ENCODE results near the gene ERBB2. TPM values are rescaled to one million over a fixed set of nuclear protein-coding genes. Genes with fewer than 3 reads are reported as not detected.

ERBB2 gene
- total RNA-seq, 6 donors from 2014 or later = 88.6 to 126 (median 112) TPM

- ATAC-seq (ENCODE audit: low FRiP score in 2 of 2) (no peak), DNase-seq (peak in 1 of 2 donors; percentile 32)
- peaks cover 16 to 28% (median 18%) of the 10 kb centered on the region in 4 donors for H3K4me1 ChIP-seq
- WGBS, 2 donors = 33 to 45% methylated on average over 16 to 21 of the region's 21 CpGs
- H3K4me3 ChIP-seq = peak overlapping the region; percentile 41 to 82 (median 66)
- H3K27me3 ChIP-seq = no peaks in the 10 kb centered on the region
- no peaks in the 10 kb centered on the region for H3K9me3 ChIP-seq
- TF ChIP-seq POLR2AphosphoS5 (IDR thresholded peaks at IDR 0.05) = no peak
- TF ChIP-seq EP300 (IDR thresholded peaks at IDR 0.05) = no peak
- no peak for TF ChIP-seq CTCF (IDR thresholded peaks at IDR 0.05)
- no peak for TF ChIP-seq POLR2A (IDR thresholded peaks at IDR 0.05)
- no peaks in the 10 kb centered on the region for H3K36me3 ChIP-seq
- H3K27ac ChIP-seq = peak overlapping the region; percentile 95 to 99 (median 98)
Measured at GRCh38 chr17:39754958-39755553, 55.2 kb downstream of the ERBB2 start.

GRCh38 chr17:39755554-39756379 lies 55.9 kb downstream of the ERBB2 start:
- TF ChIP-seq EP300 (IDR thresholded peaks at IDR 0.05) (no peak), POLR2AphosphoS5 (IDR thresholded peaks at IDR 0.05) (no peak), CTCF (IDR thresholded peaks at IDR 0.05) (no peak), POLR2A (IDR thresholded peaks at IDR 0.05) (no peak)
- ATAC-seq (ENCODE audit: low FRiP score in 2 of 2) (no peak), DNase-seq (peak in 1 of 2 donors; percentile 19)
- WGBS, 2 donors = 58% methylated on average over 12 to 18 of the region's 18 CpGs
- peaks cover 16 to 28% (median 18%) of the 10 kb centered on the region in 4 donors for H3K4me1 ChIP-seq
- no peaks in the 10 kb centered on the region for H3K36me3 ChIP-seq
- no peaks in the 10 kb centered on the region for H3K27me3 ChIP-seq
- H3K9me3 ChIP-seq = no peaks in the 10 kb centered on the region
- no peak overlapping the region for H3K4me3 ChIP-seq
- peak overlapping the region; percentile 95 to 99 (median 98) for H3K27ac ChIP-seq

DNA sequence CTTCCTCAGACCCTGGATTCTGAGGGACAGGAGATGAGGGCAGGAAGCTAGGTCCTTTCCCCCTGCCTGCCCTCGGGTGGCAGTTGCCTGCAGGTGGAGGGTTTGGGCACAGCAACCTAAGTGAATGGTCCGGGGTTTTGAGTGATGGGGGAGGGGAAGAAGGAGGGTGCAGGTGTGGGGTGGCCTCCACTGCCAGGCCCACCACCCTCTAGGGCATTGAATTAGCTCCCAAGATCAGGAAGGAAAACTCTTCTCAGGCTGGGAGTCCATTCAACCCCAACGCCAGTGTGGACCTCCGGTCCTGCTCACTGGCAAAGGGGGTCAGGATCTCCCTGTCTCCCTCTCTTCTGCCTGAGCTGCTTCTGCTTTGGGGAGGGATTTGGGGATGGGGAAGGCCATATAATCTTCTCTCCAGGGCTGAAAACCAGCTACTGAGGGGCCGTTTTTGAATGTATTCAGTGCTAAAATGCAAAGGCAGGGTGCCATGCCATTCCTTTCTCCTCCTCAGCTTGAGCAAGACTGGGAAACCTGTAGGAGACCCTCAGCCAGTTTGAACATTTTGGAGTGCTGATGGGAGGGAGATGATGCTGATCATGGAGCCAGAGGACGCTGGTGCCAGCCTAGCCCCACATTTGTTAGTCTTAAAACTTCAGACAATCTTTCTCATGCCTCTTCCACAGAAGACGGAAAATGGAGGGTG lies 56.7 kb downstream of the ERBB2 start:
- H3K27ac ChIP-seq = peak overlapping the region; percentile 21 to 99 (median 98)
- DNase-seq = peak in 1 of 2 donors; percentile 15
- 77% methylated on average over 7 of the region's 7 CpGs for WGBS, 2 donors

DNA sequence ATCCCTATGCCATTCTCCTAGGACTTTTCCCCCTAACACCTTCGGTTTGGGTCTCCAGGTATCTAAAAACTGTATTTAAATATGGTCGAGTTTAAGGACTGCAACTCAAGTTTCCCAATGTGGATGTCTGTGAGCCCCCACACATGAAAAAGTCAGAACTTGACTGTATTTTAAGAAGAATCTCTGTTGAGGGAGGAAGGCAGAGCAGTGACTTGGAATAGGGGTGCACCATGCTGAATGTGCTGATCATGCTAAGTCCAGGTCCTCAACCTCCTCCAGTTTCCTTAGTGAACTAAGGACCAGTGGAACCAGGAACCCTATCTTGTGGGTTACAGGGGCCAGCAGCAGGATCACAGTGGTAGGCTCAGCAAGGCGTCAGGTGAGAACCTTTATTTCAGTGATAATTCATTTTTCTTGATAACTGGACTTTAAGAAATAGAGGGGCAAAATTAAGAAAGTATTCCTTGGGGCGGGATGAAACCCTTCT lies 57.4 kb downstream of the ERBB2 start:
- ATAC-seq (ENCODE audit: low FRiP score in 2 of 2) (no peak), DNase-seq (no peak)
- H3K4me1 ChIP-seq = peaks cover 16 to 28% (median 18%) of the 10 kb centered on the region in 4 donors
- whole genome bisulfite sequencing, 2 donors = 88% methylated on average over 4 of the region's 4 CpGs
- H3K27me3 ChIP-seq = no peaks in the 10 kb centered on the region
- no peak overlapping the region for H3K27ac ChIP-seq
- no peaks in the 10 kb centered on the region for H3K36me3 ChIP-seq
- H3K4me3 ChIP-seq = no peak overlapping the region
- no peaks in the 10 kb centered on the region for H3K9me3 ChIP-seq
- no peak for TF ChIP-seq POLR2A (IDR thresholded peaks at IDR 0.05)
- TF ChIP-seq CTCF (IDR thresholded peaks at IDR 0.05) = no peak
- TF ChIP-seq POLR2AphosphoS5 (IDR thresholded peaks at IDR 0.05) = no peak
- TF ChIP-seq EP300 (IDR thresholded peaks at IDR 0.05) = no peak

More for the DNA sequence above, 56.7 kb downstream of the ERBB2 start:
- Histone ChIP-seq H3K27me3 (no peaks in the 10 kb centered on the region), H3K4me1 (peaks cover 16 to 28% (median 18%) of the 10 kb centered on the region in 4 donors), H3K36me3 (no peaks in the 10 kb centered on the region), H3K4me3 (no peak overlapping the region), H3K9me3 (no peaks in the 10 kb centered on the region)
- no peak for TF ChIP-seq CTCF (IDR thresholded peaks at IDR 0.05)
- TF ChIP-seq POLR2A (IDR thresholded peaks at IDR 0.05) = no peak
- TF ChIP-seq POLR2AphosphoS5 (IDR thresholded peaks at IDR 0.05) = no peak
- TF ChIP-seq EP300 (IDR thresholded peaks at IDR 0.05) = no peak
- no peak for ATAC-seq (ENCODE audit: low FRiP score in 2 of 2)

Data from upper lobe of left lung (tissue), 6 donors.